Measurements from ENCODE around the gene CERK.

CERK gene

GRCh38 chr22:46675938-46676337 lies 62.1 kb downstream of the CERK start:
- TF ChIP-seq, protein P1, sequence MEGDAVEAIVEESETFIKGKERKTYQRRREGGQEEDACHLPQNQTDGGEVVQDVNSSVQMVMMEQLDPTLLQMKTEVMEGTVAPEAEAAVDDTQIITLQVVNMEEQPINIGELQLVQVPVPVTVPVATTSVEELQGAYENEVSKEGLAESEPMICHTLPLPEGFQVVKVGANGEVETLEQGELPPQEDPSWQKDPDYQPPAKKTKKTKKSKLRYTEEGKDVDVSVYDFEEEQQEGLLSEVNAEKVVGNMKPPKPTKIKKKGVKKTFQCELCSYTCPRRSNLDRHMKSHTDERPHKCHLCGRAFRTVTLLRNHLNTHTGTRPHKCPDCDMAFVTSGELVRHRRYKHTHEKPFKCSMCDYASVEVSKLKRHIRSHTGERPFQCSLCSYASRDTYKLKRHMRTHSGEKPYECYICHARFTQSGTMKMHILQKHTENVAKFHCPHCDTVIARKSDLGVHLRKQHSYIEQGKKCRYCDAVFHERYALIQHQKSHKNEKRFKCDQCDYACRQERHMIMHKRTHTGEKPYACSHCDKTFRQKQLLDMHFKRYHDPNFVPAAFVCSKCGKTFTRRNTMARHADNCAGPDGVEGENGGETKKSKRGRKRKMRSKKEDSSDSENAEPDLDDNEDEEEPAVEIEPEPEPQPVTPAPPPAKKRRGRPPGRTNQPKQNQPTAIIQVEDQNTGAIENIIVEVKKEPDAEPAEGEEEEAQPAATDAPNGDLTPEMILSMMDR (IDR thresholded peaks at IDR 0.05), result no peak

- TF ChIP-seq, protein P1 (IDR thresholded peaks at IDR 0.05), result no peak
Observed at GRCh38 chr22:46675479-46675878, 62.6 kb downstream of the CERK start.

GRCh38 chr22:46674906-46675305 lies 63.1 kb downstream of the CERK start:
- TF ChIP-seq, protein P1 (IDR thresholded peaks at IDR 0.05), result no peak

GRCh38 chr22:46674367-46674781 lies 63.7 kb downstream of the CERK start:
- TF ChIP-seq, protein P1 (IDR thresholded peaks at IDR 0.05), result no peak

DNA sequence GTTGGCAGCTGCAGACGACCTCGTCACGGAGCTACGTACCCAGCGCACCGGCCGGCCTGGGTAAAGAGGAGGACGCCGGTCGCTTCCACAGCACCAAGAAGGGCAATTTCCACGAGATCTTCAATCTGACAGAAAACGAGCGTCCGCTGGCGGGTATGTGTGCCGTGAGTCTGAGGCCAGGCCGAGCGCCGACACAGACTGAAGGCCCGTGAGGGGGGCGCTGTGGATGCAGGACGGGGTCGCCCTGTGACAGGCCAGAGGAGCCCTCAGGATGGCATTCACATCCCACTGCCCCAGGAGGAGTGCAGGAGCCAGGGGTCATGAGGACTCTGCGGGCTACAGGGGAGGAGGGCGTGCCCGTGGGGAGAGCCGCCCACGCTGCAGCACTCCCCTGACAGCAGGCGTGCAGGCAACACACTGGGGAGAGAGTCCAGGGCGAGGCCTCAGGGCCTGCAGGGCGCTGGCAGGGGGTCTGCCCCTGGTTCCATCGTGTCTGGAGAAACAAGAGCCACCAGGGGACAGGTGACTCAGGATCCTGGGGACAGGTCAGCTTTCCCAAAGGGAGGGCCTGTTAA lies 64.3 kb downstream of the CERK start:
- TF ChIP-seq, protein P1 (IDR thresholded peaks at IDR 0.05), result no peak

DNA sequence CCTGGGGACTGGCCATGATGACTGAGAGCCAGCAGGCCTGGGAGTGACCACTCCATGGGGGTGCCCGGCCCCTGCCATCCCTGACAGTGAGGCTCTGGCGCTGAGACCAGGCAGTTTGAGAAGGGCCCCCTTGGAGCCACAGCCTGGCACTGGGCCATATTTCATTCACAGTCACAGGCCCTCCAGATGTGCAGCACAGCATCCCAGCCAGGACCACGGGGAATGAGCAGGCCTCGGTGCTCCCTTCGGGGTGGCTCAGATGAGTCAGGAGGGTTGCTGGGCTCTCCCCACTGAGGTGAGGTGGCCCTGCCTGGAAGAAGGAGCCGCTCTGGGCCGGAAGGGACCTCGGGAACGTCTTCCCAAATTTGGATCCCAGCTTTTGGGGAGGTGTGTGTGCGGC lies 64.8 kb downstream of the CERK start:
- TF ChIP-seq, protein P1 (IDR thresholded peaks at IDR 0.05), result no peak

DNA sequence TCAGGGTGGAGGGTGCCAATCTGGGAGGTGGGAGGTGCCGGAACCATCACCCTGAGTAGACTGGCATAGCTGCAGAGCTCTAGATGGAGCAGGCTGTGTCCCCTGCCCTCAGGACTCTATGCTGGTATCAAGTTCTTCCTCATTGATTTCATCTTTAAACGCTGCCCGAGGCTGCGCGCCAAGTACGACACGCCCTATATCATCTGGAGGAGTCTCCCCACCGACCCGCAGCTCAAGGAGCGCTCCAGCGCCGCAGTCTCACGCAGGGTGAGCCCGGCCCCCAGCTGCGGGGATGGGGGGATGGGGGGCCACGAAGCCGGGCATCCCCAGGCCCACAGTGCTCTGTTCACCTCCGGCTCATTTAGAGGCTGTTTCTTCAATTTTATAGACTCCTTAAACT lies 65.3 kb downstream of the CERK start:
- TF ChIP-seq, protein P1 (IDR thresholded peaks at IDR 0.05), result no peak
